ENCODE measurements around the gene TBC1D2.

- TF ChIP-seq POLR2A (IDR thresholded peaks at IDR 0.05; ENCODE audit: low read depth, low read length) (no peak), RAD21 (IDR thresholded peaks at IDR 0.05; ENCODE audit: low read length) (no peak), CTCF (conservative IDR thresholded peaks at IDR 0.05; ENCODE audit: low read depth, low read length) (no peak), MAZ (IDR thresholded peaks at IDR 0.05; ENCODE audit: borderline replicate concordance, low read depth, low read length) (no peak), RCOR1 (IDR thresholded peaks at IDR 0.05; ENCODE audit: insufficient replicate concordance, low read length) (no peak), CHD1 (IDR thresholded peaks at IDR 0.05; ENCODE audit: low read depth, low read length) (no peak), ELK1 (IDR thresholded peaks at IDR 0.05; ENCODE audit: borderline replicate concordance, low read depth, low read length) (no peak), NFE2L2 (IDR thresholded peaks at IDR 0.05; ENCODE audit: low read depth, low read length) (no peak), CEBPB (IDR thresholded peaks at IDR 0.05; ENCODE audit: low read depth, low read length) (no peak), SMC3 (IDR thresholded peaks at IDR 0.05; ENCODE audit: low read depth, low read length) (no peak), FOS (IDR thresholded peaks at IDR 0.05; ENCODE audit: low read depth, low read length) (no peak), RFX5 (IDR thresholded peaks at IDR 0.05; ENCODE audit: low read depth, low read length) (no peak), MAFK (IDR thresholded peaks at IDR 0.05; ENCODE audit: low read depth, low read length) (no peak), BHLHE40 (IDR thresholded peaks at IDR 0.05; ENCODE audit: low read depth, low read length) (no peak)
Observed at GRCh38 chr9:98185021-98185567, 70.4 kb downstream of the TBC1D2 start.

Measured in IMR-90 (cell line).